Germinal center (tissue), 1 donor: ENCODE data around the gene GNAO1.

Experiments
- DNase-seq: peaks from one replicate; pipeline ENCODE4 v3.0.0; 2012; ENCODE audit warnings: mixed read lengths, low spot score

Gene GNAO1

DNA sequence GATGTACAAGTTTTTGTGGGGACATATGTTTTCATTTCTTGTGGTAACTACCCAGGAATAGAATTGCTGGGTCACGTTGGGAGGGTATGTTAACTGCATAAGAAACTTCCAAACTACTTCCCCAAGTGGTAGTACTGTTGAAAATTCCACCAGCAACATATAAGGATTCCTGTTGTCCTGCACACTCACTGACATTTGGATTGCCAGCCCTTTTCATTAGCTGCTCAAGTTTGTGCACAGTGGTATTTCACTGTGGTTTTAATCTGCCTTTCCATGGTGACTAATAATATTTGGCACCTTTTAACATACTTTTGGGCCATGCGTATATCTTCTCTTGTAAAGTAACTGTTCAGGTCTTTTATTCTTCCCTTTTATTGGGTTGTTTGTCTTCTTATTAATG, 103.3 kb downstream of the GNAO1 start:
- DNase-seq = no peak

DNA sequence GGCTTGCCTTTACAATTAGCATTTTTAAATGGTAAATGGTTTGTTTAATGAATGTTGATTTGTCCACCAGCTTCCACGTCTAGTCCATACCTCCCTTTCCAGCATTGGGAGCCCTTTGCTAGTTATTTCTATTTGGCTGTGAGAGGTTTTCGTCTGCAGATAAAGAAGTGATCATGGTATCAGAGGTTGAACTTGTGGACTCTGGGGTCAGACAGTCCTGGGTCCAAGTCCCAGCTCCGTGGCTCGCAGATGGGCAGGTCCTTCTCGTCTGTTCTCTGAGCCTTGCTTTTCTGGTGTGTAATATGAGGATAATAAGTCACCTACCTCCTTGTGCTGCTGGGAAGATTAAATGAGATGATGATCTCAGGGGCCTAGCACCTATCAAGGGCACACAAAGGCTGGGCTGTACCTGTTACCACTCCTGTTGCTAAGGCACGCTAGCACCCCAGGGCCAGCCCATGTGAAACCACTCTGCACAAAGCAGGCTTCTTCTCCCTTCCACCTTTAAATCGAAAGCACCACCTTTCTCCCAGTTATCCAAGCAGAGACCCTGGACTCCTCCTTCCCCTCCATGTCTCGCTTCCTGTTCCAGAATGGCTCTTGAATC, 103.9 kb downstream of the GNAO1 start:
- DNase-seq = no peak

DNA sequence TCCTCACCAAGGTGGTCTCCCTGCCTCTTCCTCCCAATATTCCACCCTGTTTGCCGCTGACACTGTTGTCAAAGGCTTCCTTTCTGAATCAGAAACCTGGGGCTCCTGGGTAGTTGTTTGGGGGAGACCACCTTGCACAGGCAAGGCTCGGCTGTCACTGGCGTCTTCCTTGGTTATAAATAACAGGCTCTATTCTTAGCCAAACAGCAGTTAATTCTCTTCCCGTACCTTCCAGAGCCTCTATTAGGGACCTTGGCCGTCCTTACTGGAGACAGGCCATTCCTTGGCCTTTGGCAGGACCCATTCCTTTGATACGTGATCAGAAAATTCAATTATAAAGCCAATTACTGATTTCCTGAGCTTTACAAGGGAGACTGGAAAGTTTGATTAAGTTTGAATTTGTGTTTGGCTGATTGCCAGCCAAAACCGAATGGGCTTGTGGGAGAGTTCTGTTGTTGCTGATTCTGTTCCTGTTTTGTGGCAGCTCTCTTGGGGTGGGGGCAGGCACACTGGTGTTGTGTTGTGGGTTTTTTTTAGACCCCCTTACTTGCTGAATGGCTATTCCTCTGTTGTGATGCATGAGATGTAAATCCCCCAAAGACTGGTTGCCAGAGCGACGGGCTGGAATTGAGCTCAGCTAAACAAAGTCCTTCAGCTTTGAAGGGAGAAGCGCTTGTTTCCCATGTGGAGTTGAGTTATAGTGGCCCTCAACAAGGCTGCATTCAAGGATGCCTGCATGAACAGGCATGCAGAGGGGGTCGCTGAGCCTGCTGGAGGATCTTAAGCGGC, 104.6 kb downstream of the GNAO1 start:
- DNase-seq = no peak

DNA sequence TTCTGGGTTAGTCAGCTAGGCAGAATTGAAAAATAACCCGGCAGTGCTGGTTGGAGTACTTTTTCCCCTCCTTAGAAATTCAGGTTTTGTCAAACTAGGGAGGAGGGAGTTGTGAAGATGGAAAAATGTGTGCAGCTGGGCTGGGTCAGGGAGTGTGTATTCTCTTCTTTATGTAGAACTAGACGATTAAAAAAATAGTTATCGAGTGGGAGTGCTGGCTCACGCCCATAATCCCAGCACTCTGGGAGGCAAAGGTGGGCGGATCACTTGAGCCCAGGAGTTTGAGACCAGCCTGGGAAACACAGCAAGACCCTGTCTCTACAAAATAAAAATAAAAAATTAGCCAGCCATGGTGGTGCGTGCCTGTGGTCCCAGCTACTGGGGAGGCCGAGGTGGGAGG, 106.4 kb downstream of the GNAO1 start:
- DNase-seq = no peak

DNA sequence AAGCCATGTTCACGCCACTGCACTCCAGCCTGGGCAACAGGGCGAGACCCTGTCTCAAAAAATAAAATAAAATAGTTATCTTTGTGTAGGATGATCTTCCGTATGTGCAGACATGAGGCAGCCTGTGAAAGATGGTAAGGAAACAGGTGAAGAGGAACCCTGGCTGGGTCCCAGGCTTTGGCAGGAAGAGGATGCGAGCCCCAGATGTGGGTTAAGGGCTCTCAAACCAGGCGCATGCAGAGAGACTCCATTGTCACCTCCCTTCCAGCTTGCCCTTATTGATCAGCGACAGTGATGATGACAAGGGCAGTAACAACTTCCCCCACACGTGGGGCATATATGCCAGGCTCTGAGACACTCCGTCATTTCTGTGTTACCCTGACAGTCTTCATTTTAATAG, 106.8 kb downstream of the GNAO1 start:
- DNase-seq = no peak

DNA sequence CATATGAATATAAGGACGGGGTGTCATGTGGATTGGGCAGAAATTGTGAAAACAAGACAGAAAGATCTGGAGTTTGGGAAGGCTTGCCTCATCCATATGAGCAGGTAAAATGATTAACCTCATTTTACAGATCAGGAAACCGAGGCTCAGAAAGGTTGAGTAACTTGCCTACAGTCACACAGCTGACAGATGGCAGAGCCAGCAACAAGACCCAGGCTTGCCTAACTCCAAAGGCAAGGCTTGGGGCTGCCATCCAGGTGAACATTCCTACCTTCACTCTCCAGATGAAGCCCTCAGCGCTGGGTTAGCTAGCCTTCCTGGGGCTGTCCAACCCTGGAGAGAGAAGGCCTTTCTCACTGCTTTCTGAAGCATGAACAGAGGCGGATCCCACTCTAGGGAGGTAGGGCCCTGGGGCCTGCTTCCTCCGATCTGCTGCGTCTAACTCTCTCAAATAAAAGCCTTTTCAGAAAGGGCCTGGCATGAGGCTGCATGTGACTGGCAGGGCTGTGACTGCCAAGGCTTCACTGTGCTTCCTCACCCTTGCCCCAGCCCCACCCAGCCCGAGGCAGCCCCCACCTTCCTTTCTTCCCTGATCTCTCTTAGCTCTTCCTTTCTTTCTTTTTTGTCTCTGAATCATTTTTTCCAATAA, 107.8 kb downstream of the GNAO1 start:
- no peak for DNase-seq

DNA sequence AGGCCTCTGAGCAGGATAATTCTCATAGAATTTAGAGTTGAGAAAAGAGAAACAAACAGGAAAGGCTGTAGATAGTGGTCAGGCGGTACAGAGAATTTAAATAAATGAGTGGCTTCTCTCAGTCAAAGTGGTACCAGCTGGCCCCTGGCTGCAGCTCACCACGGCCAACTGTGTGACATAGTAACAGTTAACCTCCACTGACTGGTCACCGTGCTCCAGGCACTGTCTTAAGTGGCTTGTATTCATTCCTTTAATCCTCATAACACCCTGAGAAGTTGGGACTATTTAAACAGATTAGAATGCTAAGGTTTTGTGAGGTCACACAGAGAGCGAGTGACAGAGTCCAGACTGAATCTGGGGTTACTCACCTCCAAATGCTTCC, 108.9 kb downstream of the GNAO1 start:
- no peak for DNase-seq

DNA sequence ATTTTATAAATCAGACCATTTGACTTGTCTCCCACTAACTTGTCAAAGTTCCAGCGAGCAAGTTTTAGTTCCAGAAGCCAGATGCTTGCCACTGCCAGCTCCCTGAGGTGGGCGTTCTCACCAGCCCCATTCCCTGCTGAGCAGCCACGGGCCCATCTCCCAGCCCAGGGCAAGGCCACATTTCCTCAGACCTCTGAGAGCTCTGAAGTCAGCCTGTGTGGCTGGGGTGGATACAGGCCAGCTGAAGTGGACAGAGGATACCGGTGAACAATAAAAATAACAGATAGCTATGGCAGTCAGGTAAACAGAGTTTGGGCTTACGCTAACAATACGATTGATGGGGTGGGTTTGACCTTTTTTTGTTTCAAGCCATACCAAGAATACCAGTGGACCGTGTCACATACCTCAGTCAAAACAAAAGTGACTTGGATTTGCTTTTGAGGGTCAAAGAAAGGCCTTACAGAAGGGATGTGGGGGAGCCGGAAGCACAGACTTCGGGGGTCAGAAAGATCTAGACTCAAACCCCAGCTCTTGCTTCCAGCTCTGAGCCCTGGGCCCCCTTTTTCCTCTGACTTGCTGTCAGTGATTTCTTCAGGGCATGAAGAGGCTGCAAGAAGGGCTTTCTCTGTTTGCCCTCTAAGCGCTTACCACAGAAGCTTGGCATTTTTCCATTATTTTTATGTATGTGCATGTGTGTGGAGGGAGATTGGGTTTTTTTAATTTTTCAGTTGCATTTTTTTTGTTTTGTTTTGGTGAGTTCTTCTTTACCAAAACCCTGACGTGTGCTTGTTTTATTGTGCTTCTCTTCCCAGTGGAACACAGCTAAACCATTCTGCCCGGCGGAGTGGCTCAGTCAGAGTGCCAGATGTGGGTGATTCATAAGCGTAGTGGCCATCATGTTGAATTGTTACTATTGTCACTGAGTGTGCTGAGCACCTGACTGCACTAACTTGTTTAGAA, 109.9 kb downstream of the GNAO1 start:
- no peak for DNase-seq

DNA sequence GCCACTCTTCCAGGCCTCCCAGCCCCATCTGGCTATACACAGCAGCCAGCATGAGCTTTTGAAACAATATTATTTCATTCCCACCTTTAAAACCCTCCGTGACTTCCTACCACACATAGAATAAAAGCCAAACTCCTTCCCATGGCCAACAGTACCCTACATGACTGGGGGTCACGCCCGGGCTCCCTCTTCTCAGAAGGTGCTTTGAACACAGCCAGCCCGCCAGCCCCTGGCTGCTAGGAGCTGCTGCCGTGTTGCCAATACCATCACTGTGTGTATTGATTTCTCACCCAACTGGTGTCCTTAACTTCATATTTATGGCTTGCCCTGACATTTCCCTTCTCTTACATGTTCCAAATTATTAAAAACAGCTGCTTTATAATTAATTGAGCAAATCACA, 111.2 kb downstream of the GNAO1 start:
- DNase-seq = no peak

DNA sequence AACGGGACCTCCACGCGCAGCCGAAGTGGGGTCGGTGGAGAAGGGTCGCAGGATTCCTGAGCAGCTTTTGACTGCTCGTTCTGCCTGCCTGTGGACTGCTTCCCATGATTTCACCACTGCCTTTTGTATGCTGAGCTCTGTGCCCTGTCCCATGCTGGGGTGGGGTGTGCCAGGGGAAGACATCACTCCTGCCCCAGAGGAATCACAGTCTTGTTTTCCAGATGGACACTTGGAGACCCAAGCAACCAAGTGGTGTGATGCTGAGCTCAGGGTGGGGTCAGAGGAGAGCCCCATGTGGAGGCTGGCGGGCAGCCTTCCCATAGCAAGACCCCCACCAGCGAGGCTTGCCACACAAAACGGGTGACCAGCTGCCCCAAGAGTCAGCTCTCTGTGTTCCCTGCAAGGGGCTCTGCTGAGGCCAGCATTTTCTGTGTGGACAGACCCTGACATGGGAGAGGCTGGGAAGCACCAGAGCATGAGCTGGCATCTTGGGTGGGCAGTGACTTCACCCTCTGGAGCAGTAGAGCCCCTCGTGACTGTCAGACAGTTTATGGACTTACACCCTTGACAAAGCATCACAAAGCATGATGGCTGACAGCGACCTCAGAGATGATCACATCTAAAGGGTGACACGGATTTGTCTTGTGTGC, 111.9 kb downstream of the GNAO1 start:
- DNase-seq = no peak

DNA sequence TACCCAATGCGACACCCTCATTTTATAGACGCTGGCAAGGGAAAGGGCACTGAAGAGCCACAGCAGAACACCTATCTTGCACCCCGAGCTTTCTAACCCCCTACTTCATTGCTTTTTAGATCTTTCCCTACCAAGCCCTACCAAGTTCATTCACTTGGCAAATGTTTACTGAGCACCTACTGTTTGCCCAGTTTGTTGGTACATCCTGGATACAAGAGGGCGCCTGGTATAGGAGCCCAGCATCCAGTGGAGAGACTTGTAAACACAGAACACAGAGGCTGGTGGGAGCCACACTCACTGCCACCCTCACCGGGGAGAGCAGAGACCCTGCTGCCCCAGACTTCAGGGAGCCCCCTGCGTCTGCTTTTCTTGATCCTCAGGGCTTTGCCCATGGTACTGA, 112.6 kb downstream of the GNAO1 start:
- DNase-seq = no peak

DNA sequence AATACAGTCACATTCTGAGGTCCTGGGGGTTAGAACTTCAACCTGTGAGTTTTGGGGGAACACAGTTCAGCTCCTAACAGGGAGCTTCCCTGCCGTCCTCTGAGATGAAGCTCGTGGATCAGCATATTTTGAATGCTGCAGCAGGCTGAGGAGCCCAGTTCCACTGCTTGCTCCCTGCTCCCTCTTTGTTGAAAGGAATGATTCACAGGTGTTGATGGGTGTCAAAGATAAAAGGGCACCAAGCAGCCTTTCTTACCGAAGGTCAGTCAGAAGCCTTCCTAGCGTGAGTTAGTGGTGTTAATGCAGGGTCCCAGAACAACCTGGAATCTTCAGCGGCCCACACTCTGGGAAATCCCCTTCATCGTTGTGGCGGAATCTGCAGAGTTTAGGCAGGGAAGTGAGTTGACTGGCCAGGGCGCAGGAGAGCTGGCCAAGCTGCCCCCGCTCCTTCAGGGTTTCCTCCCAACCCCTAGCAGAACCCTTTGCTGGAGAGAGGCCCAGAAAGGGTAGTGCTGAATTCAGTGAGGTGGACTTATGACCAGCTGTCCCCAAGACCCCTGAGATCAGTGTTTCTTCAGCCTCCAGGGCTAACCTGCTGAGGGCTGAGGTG, 114.8 kb downstream of the GNAO1 start:
- no peak for DNase-seq

DNA sequence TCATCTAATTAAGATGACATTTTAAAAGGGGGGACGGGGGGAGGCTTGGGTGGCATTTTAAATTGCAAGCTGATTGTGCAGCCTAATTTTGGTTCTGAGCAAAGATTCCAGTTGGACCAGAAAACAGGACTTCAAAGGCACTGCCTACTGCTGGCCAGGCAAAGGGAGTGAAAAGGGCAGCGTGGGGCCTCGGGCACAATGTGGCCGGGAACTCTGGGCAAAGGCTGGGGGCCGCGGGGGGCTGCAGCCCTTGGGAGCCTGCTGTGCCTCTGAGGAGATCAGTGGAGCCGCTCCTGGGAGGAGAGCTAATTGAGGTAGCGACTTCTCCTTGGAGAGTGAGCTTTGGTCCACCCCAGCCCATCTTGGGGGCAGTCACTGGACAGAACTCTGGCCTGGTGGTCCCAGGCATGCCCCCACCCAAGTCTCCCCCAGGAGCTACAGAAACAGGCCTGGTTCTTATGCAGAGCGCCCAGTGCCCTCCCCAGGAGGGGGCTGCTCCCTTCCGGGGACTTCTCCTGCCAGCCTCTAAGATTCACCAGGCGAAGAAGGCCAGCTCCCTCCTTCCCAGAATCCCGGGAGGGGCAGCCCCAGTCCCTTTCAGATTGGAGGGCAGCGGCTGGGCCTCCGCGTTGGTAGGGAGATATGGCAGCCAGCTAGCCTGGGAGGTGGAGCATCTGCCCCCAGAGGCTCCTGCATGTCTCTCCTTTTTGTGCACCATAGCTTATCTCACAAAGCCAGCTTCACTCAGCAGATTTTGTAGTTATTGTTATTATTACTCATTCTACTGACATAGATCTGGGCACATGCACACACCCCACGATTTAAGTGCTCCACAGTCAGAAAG, 115.6 kb downstream of the GNAO1 start:
- DNase-seq = no peak

DNA sequence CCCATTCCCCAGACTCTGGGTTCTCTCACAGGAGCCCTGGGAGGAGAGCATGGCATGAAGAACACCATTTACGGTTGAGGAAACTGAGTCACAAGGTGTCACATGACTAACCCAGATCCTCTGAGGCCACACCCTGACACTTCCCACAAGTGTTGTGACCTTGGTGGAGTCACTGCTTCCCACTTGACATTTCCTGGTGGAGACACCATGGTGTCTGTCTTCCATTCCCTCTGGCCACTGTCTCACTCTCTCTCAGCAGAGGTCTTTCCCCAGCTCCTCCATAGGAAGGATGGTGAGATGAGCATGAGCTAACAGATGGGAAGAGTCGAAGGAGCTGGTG, 116.2 kb downstream of the GNAO1 start:
- DNase-seq = no peak

DNA sequence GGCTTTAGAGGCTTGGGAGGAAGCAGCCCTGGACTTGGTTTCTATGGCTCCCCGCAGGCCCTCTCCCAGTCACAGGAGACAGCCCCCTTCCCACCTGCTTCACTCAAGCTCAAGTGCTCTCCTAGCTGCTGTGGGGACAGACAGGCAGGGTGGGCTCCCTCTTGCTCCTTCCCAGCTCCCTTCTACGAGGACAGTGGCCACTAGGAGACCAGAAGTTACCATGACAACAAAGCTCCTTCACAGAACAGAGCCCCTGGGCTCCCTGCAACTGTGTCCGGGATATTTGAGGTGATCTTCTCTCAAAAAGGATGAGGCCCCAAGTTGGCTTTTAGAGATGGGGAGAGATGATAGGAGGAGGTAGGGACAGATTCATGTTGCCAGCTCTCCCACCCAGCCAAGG, 117.7 kb downstream of the GNAO1 start:
- no peak for DNase-seq

DNA sequence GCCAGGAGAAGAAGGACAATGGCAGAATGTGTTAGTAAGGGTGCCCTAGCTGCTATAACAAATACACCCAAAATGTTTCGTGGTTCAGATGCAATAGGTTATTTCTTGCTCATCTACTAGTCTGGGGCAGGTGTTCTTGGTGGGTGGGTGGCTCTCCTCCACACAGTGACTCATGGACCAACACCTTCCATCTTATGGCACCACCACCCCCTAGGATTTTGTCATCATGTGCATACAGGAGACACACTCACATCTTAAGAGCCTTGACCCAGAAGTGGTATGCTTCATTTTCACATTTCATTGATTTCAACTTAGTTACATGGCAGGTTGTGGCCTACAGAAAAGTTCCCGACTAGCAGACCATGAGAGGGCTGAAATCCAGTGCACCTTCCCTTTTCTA, 119.4 kb downstream of the GNAO1 start:
- DNase-seq = no peak

DNA sequence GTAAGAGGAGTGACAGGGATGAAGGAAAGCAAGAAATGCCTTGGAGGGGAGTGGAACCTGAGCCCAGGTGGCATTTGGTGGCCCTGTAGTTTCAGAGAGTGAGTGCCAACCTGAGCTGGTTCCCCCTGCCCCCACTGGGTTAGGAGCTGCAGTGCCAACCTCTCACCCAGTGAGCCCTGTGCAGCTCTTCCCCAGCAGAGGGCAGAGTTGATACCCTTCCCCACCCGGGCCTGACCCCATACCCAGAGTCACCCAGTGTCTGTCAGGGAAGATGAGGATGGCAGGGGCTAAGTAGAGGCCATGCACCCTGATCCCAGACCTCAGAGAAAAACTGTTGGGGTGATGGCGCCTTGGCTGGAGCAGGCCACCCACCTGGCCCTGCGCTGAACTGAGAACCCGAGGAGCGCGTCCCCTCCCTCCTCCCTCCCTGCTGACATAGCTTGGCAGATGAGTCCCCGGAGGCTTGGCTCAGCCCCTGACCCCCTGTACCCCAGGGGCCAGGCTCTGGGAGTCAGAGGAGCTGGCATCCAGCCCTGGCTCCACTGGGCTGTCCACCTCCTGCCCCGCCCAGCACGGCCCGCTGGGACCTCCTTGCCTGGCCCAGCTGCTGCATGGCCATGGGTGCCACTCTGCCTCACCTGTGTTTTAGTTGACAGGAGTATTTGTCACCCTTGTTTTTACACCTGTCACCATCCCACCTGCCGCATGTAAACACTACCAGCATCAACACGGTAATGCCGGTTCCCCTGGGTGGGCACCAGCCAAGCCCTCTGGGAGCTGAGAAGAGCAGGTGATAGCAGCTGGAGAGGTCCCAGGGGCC, 120.1 kb downstream of the GNAO1 start:
- peak; percentile 40 for DNase-seq

DNA sequence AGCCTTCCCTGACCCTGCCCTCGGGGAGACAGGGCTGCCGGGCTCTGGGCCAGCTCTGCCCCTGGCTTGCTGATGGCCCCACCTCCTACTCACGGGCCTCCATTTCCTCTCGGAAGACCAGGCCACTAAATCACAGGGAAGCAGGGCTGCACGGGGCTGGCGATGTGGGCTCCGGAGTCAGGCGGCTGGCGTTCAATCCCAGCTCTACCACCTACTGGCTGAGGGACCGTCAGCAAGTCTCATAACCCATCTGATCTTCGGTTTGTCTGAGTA, 120.7 kb downstream of the GNAO1 start:
- DNase-seq = no peak

DNA sequence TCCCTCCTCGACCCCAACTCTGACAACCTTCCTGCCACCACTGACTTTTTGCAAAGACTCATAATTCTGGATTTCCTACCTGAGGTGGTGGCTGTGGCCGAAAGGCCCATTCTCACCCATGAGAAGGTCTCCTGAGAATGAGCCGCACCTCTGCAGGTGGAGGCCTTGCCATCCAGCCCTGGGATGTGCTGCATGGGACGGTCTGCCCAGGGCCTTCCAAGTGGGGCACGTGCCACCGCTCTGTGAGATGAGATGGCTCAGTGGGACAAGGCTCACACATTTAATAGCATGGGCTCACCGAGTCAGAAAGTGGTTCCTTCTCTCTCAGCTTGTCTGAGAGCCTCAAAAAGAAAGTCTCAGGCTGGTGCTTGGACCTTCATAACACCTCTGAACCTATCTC, 121.3 kb downstream of the GNAO1 start:
- no peak for DNase-seq

DNA sequence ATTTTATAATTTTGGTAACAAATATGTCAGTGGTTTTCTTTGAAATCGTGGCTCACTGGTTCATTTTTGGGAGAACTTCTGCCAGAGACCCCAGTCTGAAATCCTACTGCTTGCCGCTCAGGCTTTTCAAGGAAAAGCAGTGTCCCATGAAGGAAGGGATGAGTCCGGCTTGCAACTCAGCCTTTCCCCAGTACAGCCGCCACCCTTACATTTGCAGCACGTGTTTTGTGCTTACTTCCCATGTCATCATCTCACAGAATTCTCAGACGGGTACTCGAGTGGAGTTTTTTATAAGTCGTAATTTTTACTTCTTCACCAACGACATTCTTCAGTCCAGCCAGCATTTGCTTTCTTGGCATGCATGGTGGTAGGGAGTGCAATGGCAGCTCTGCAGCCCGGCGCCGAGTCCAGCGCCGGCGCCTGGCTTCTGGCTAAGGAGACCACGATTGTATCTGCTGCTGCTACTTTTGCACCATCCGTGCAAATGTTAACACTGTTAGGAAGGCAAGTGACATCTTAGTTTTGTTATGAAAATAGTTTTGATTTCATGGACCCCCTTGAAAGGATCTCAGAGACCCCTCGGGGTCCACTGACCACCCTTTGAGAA, 123.1 kb downstream of the GNAO1 start:
- no peak for DNase-seq
